HCT116 (cell line): ENCODE data around the gene EMX1. TPM values are rescaled to one million over a fixed set of nuclear protein-coding genes. Genes with fewer than 3 reads are reported as not detected.

Source experiments
- ATAC-seq: fragments of 200-7000 bp; cut with Tn5 transposase; 2 replicates; pipeline ENCODE4 v1.9.1; 2020; ENCODE audit warnings: mild to moderate bottlenecking, moderate library complexity
- BruUV-seq: library from RNA; stranded (reverse); fragments of 400-500 nt; replicated peaks from 2 replicates; lab custom pipeline; 2021; lab: Mats Ljungman, UMichigan
- CTCF ChIA-PET: fragments of 300-600 bp; sonication (Branson Sonifier 250); formaldehyde crosslinking; loops from one replicate; lab custom pipeline; 2021; ENCODE audit warnings: antibody characterized with exemption; lab: Charles Lee
- POLR2A ChIA-PET: fragments of 300-600, 350-600 bp; sonication (Branson Sonifier 250); formaldehyde crosslinking; loops from one replicate; lab custom pipeline; 2021; ENCODE audit warnings: antibody characterized with exemption; lab: Charles Lee
- RAD21 ChIA-PET, 2 experiments: fragments of 300-600 bp; sonication (Branson Sonifier 250); formaldehyde crosslinking; loops; one replicate each; lab custom pipeline; 2023; ENCODE audit warnings: low total read pairs in 2 of 2; ENCODE audit not compliant: uncharacterized antibody in 2 of 2, unreplicated experiment in 2 of 2, low non-redundant PET in 1 of 2; lab: Charles Lee
- DNase-seq: peaks from one replicate; pipeline ENCODE4 v3.0.0-alpha.2; 2010; ENCODE audit warnings: low read depth, low spot score
- H2AFZ ChIP-seq: fragments of 200-600 bp; shearing (Covaris generic), sonication (generic); 2 replicates; pipeline ENCODE4 v1.6.1; 2017; ENCODE audit warnings: low read depth, mixed run types, mixed read lengths, antibody characterized with exemption, low read length; ENCODE audit not compliant: poor library complexity, severe bottlenecking
- H3K27ac ChIP-seq: 2 replicates; pipeline ENCODE4 v1.5.1; 2012; ENCODE audit warnings: low read depth, low read length
- H3K27me3 ChIP-seq: fragments of 200-600 bp; sonication (generic); 2 replicates; pipeline ENCODE4 v1.6.1; 2016; ENCODE audit warnings: mixed run types, low read length, mixed read lengths; ENCODE audit not compliant: insufficient read depth
- H3K36me3 ChIP-seq, 2 experiments: fragments of 200-500 bp in 1 of 2; fragments of 200-600 bp in 1 of 2; sonication (Bioruptor generic) in 1 of 2; sonication (generic) in 1 of 2; 2 replicates each; pipeline versions ENCODE4 v1.5.1 to v1.6.1; 2014 to 2016; ENCODE audit warnings: low read length in 2 of 2, inconsistent platforms in 1 of 2, mixed read lengths in 1 of 2, mixed run types in 1 of 2; ENCODE audit not compliant: insufficient read depth in 2 of 2, control insufficient read depth in 1 of 2
- H3K4me1 ChIP-seq, 2 experiments: fragments of 200-600 bp in 1 of 2; sonication (generic) in 1 of 2; 2 replicates each; pipeline versions ENCODE4 v1.5.1 to v1.6.1; 2012 to 2017; ENCODE audit warnings: low read length in 2 of 2, inconsistent platforms in 1 of 2, mild to moderate bottlenecking in 1 of 2, mixed read lengths in 1 of 2, mixed run types in 1 of 2, moderate library complexity in 1 of 2; ENCODE audit not compliant: insufficient read depth in 2 of 2, control insufficient read depth in 1 of 2
- H3K4me2 ChIP-seq: fragments of 200-600 bp; sonication (generic); 2 replicates; pipeline ENCODE4 v1.6.1; 2017; ENCODE audit warnings: mixed run types, low read length, mixed read lengths
- H3K4me3 ChIP-seq, 2 experiments: fragments of 200-600 bp in 1 of 2; sonication (generic) in 1 of 2; replicated peaks in 1 of 2; 2 replicates each; pipeline ENCODE4 v1.5.1; 2011 to 2016; ENCODE audit warnings: low read length in 2 of 2, control low read depth in 1 of 2, low read depth in 1 of 2, mild to moderate bottlenecking in 1 of 2, mixed read lengths in 1 of 2, mixed run types in 1 of 2
- H3K79me2 ChIP-seq: fragments of 200-600 bp; sonication (generic); 2 replicates; pipeline ENCODE4 v1.6.1; 2017; ENCODE audit warnings: mild to moderate bottlenecking, mixed run types, low read length, moderate library complexity, mixed read lengths; ENCODE audit not compliant: insufficient read depth
- H3K9ac ChIP-seq: fragments of 200-600 bp; sonication (generic); 2 replicates; pipeline ENCODE4 v1.6.1; 2016; ENCODE audit warnings: low read length, mixed read lengths
- H3K9me2 ChIP-seq: fragments of 200-600 bp; sonication (generic), shearing (Covaris generic); 2 replicates; pipeline ENCODE4 v1.6.1; 2017; ENCODE audit warnings: mixed run types, mild to moderate bottlenecking, moderate library complexity; ENCODE audit not compliant: insufficient read depth
- H3K9me3 ChIP-seq, 2 experiments: fragments of 200-500 bp in 1 of 2; fragments of 200-600 bp in 1 of 2; sonication (Bioruptor generic) in 1 of 2; sonication (generic) in 1 of 2; 2 replicates each; pipeline ENCODE4 v1.6.1; 2014 to 2017; ENCODE audit warnings: low read length in 2 of 2, mixed read lengths in 2 of 2, inconsistent platforms in 1 of 2, low read depth in 1 of 2, mild to moderate bottlenecking in 1 of 2, mixed run types in 1 of 2, moderate library complexity in 1 of 2; ENCODE audit not compliant: control insufficient read depth in 1 of 2, insufficient read depth in 1 of 2
- H4K20me1 ChIP-seq: fragments of 200-600 bp; sonication (generic), shearing (Covaris generic); 2 replicates; pipeline ENCODE4 v1.6.1; 2017; ENCODE audit warnings: mixed run types, mild to moderate bottlenecking, moderate library complexity; ENCODE audit not compliant: insufficient read depth
- ATF3 ChIP-seq: IDR thresholded peaks from 2 replicates; pipeline ENCODE4 v1.6.1; 2012
- ELF1 ChIP-seq: IDR thresholded peaks from 2 replicates; pipeline ENCODE4 v1.6.1; 2012; ENCODE audit warnings: low read depth, borderline replicate concordance
- EZH2phosphoT487 ChIP-seq: fragments of 200-600 bp; IDR thresholded peaks from 2 replicates; pipeline ENCODE4 v1.6.1; 2018; ENCODE audit warnings: antibody characterized with exemption, borderline replicate concordance
- FOSL1 ChIP-seq: IDR thresholded peaks from 2 replicates; pipeline ENCODE4 v1.6.1; 2012; ENCODE audit warnings: low read depth
- JUND ChIP-seq: IDR thresholded peaks from 2 replicates; pipeline ENCODE4 v1.6.1; 2012
- MAX ChIP-seq: IDR thresholded peaks from 2 replicates; pipeline ENCODE4 v1.6.1; 2012
- ZNF274 ChIP-seq: fragments of 200-500 bp; sonication (Bioruptor generic); IDR thresholded peaks from 2 replicates; pipeline ENCODE4 v1.6.1; 2014; ENCODE audit warnings: mild to moderate bottlenecking, low read depth, low read length, inconsistent platforms
- intact Hi-C: fragments of 100-400 bp; cut with micrococcal nuclease; formaldehyde crosslinking; loops from 2 replicates; pipeline ENCODE4 v1.10.0; 2022
- total RNA-seq: library from RNA; stranded (reverse); gene quantifications from one replicate; pipeline ENCODE4 v1.2.1, GENCODE V29; 2021; ENCODE audit not compliant: unreplicated experiment
- TF ChIP-seq, protein P1 (sequence below): IDR thresholded peaks from 2 replicates; pipeline ENCODE4 v1.6.1; 2011; ENCODE audit warnings: mild to moderate bottlenecking, low read length, moderate library complexity; ENCODE audit not compliant: insufficient replicate concordance; ENCODE audit errors: extremely low read depth

The EMX1 gene
- total RNA-seq, 1 experiment from 2014 or later = 3.1 TPM

DNA sequence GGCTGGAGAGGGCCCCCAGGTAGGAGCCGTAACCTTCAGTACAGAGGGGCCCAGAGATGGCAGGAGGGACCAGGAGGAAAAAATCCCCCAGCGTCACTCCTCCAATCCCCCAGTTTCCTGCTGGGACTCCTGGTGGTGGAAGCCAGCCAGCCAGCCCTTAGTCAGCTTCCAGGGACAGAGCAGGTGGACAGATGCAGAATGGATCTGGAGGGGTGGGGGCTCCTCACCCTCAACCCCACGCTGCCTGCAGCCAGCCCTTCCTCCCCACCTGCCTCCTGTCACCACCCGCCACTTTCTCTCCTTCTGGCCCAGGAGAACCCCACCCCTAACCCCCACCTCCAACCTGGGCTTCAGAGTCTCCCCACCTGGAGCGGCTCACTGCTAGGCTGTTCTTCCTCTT, 21.1 kb downstream of the EMX1 start:
- Histone ChIP-seq H3K4me1 (peaks cover 0 to 6% of the 10 kb centered on the region in 2 experiments; a peak in 1 of 4 replicates), H3K27ac (no peak overlapping the region), H3K36me3 (no peaks in the 10 kb centered on the region), H3K9ac (no peak overlapping the region), H2AFZ (no peak overlapping the region), H3K9me2 (no peaks in the 10 kb centered on the region), H3K4me3 (no peak overlapping the region), H3K4me2 (no peak overlapping the region), H3K9me3 (no peaks in the 10 kb centered on the region), H3K27me3 (no peaks in the 10 kb centered on the region), H4K20me1 (no peaks in the 10 kb centered on the region), H3K79me2 (no peaks in the 10 kb centered on the region)
- ChIA-PET RAD21 (no interaction called here), POLR2A (no interaction called here), CTCF (no interaction called here)
- ATAC-seq (no peak), DNase-seq (no peak)
- no TSS peak for BruUV-seq
- intact Hi-C loops = no loop called here
- TF ChIP-seq, protein P1, sequence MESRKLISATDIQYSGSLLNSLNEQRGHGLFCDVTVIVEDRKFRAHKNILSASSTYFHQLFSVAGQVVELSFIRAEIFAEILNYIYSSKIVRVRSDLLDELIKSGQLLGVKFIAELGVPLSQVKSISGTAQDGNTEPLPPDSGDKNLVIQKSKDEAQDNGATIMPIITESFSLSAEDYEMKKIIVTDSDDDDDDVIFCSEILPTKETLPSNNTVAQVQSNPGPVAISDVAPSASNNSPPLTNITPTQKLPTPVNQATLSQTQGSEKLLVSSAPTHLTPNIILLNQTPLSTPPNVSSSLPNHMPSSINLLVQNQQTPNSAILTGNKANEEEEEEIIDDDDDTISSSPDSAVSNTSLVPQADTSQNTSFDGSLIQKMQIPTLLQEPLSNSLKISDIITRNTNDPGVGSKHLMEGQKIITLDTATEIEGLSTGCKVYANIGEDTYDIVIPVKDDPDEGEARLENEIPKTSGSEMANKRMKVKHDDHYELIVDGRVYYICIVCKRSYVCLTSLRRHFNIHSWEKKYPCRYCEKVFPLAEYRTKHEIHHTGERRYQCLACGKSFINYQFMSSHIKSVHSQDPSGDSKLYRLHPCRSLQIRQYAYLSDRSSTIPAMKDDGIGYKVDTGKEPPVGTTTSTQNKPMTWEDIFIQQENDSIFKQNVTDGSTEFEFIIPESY = no peak
- no peak for TF ChIP-seq FOSL1
- no peak for TF ChIP-seq ZNF274
- no peak for TF ChIP-seq MAX
- TF ChIP-seq ELF1 = no peak
- no peak for TF ChIP-seq EZH2phosphoT487
- no peak for TF ChIP-seq ATF3

DNA sequence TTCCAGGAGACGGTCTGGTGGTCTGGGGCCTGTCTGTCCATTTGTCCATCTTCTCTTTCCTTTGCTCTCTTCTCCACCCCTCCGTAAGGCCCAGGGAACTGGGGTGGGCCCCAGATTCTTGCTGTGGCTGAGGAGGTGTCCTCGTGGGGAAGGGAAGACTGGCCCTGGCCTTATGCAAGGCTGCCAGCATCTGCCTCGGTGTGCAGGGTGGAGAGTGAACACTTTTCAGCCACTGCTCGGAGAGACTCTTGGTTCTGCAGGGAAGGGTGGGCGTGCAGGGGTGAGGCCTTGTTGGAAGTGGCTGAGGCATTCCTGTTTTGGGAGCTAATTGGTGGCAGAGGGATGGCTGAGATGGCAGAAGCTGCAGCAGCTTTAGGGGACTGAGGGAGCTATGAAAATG, 23.0 kb downstream of the EMX1 start:
- Histone ChIP-seq H3K9ac (no peak overlapping the region), H3K4me2 (no peak overlapping the region), H3K4me3 (no peak overlapping the region), H3K27me3 (no peaks in the 10 kb centered on the region), H2AFZ (no peak overlapping the region), H3K4me1 (no peaks in the 10 kb centered on the region), H3K79me2 (no peaks in the 10 kb centered on the region), H3K9me3 (no peaks in the 10 kb centered on the region), H3K9me2 (no peaks in the 10 kb centered on the region), H4K20me1 (no peaks in the 10 kb centered on the region), H3K27ac (no peak overlapping the region), H3K36me3 (no peaks in the 10 kb centered on the region)
- RAD21 ChIA-PET = no interaction called here
- no TSS peak for BruUV-seq
- CTCF ChIA-PET = interaction anchor here (1.6 kb wide), 1 partner anchor 47 kb away, joined by 3 read pairs; no protein-coding TSS in a partner anchor
- DNase-seq (no peak), ATAC-seq (no peak)
- POLR2A ChIA-PET = no interaction called here
- no peak for TF ChIP-seq JUND
- no peak for TF ChIP-seq ZNF274
- TF ChIP-seq MAX = no peak
- intact Hi-C loops = no loop called here
